Measurements from ENCODE around the gene TAOK3. TPM values are rescaled to one million over a fixed set of nuclear protein-coding genes. Genes with fewer than 3 reads are reported as not detected.

The TAOK3 gene
- total RNA-seq, 1 donor = 27.9 TPM

DNA sequence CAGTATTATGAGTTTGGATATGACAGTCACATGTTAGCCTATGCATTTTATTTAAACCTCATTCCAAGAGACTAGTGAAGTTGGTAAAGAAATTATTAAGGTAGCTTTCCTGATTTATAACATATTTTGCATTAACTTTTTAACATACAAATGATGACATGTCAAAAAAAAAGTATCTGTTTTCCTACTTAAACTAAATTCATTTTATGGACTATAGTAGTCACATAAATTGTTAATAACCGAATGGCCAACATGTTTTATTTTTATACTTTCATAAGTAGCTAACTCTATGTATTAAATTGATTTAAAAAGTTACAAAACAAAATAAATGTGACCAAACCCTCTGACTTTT is 14.7 kb downstream of the TAOK3 start:
- Histone ChIP-seq H3K79me2 (ENCODE audit: insufficient read depth, low read length) (peaks cover 71% of the 10 kb centered on the region), H3K9me3 (ENCODE audit: low read depth, low read length) (no peaks in the 10 kb centered on the region), H4K20me1 (ENCODE audit: insufficient read depth, low read length) (no peaks in the 10 kb centered on the region), H3K4me1 (ENCODE audit: insufficient read depth, low read length) (peaks cover 46% of the 10 kb centered on the region), H3K27ac (ENCODE audit: low read depth, low read length) (peak overlapping the region; percentile 99), H3K4me2 (ENCODE audit: insufficient read depth, low read length) (peak overlapping the region; percentile 69), H3K27me3 (ENCODE audit: insufficient read depth, low read length) (no peaks in the 10 kb centered on the region), H3K36me3 (ENCODE audit: insufficient read depth, low read length) (no peaks in the 10 kb centered on the region), H3K4me3 (ENCODE audit: insufficient read depth, low read length) (no peak overlapping the region), H2AFZ (ENCODE audit: low read length) (no peak overlapping the region)
- TF ChIP-seq CTCF (IDR thresholded peaks at IDR 0.05; ENCODE audit: extremely low read depth, low read depth, low read length) = no peak
- DNase-seq (ENCODE audit: insufficient read length, low spot score, missing footprints) = no peak

DNA sequence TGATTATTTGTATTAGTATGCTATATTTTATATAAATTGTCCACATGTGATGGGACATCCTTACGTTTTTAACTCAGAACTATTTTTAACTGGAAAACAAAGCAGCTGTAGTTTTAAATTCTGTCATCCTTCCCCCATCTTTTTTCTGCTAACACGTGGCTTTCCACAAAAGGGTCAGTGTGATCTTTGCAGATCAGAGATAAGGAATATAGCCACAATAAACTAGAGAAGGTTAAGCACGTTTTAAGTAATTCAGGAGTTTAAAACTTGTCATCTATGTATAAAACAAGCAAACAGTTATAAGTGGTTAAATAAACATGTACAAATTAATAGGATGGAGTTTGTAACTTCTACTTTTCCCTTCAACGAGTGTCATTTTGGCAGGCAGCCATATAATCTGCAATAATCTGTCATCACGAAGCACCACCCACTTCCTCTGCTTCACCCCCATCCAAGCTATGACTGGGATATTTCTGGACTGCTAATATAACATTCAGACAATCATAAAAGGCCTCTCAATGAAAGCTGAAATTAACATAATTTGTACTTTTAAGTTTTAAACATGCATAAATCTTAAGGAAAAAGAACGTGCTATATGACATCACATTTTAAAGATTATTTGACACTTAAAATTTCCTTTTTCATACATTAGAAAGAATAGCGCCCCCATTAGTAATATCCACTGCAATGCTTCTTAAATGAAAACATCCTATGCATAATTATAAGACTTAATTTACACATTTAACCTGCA is 15.3 kb downstream of the TAOK3 start:
- Histone ChIP-seq H3K4me1 (ENCODE audit: insufficient read depth, low read length) (peaks cover 46% of the 10 kb centered on the region), H3K79me2 (ENCODE audit: insufficient read depth, low read length) (peaks cover 72% of the 10 kb centered on the region), H3K27me3 (ENCODE audit: insufficient read depth, low read length) (no peaks in the 10 kb centered on the region), H3K9me3 (ENCODE audit: low read depth, low read length) (no peaks in the 10 kb centered on the region), H2AFZ (ENCODE audit: low read length) (no peak overlapping the region), H3K27ac (ENCODE audit: low read depth, low read length) (peak overlapping the region; percentile 99), H3K4me2 (ENCODE audit: insufficient read depth, low read length) (peak overlapping the region; percentile 69), H3K4me3 (ENCODE audit: insufficient read depth, low read length) (no peak overlapping the region), H3K36me3 (ENCODE audit: insufficient read depth, low read length) (no peaks in the 10 kb centered on the region), H4K20me1 (ENCODE audit: insufficient read depth, low read length) (no peaks in the 10 kb centered on the region)
- DNase-seq (ENCODE audit: insufficient read length, low spot score, missing footprints) = no peak
- no peak for TF ChIP-seq CTCF (IDR thresholded peaks at IDR 0.05; ENCODE audit: extremely low read depth, low read depth, low read length)

DNA sequence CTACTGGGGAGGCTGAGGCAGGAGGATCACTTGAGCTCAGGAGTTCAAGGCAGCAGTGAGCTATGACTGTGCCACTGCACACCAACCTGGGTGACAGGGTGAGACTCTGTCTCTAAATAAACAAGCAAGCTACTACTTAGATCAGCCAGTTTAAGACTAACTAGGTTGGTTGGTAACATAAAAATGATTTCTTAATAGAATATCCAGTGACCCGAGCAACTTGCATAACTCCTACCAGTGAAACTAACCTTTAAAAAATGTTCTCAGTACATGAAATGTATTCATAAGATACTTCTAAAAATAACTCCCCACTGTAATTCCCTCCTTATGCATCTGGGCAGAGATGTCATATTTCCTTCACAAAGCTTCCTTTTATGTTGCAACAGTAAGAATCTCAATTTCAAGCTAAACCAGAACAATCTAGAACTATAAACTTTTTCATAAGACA is 15.9 kb downstream of the TAOK3 start:
- peak overlapping the region; percentile 61 for H2AFZ ChIP-seq (ENCODE audit: low read length)
- peak overlapping the region; percentile 99 for H3K27ac ChIP-seq (ENCODE audit: low read depth, low read length)
- H3K79me2 ChIP-seq (ENCODE audit: insufficient read depth, low read length) = peaks cover 66% of the 10 kb centered on the region
- TF ChIP-seq CTCF (IDR thresholded peaks at IDR 0.05; ENCODE audit: extremely low read depth, low read depth, low read length) = no peak
- no peaks in the 10 kb centered on the region for H4K20me1 ChIP-seq (ENCODE audit: insufficient read depth, low read length)
- peak overlapping the region; percentile 69 for H3K4me2 ChIP-seq (ENCODE audit: insufficient read depth, low read length)
- H3K36me3 ChIP-seq (ENCODE audit: insufficient read depth, low read length) = no peaks in the 10 kb centered on the region
- peaks cover 46% of the 10 kb centered on the region for H3K4me1 ChIP-seq (ENCODE audit: insufficient read depth, low read length)
- no peak overlapping the region for H3K4me3 ChIP-seq (ENCODE audit: insufficient read depth, low read length)
- H3K9me3 ChIP-seq (ENCODE audit: low read depth, low read length) = no peaks in the 10 kb centered on the region
- peak; percentile 94 for DNase-seq (ENCODE audit: insufficient read length, low spot score, missing footprints)
- no peaks in the 10 kb centered on the region for H3K27me3 ChIP-seq (ENCODE audit: insufficient read depth, low read length)

- Histone ChIP-seq H3K27me3 (ENCODE audit: insufficient read depth, low read length) (no peaks in the 10 kb centered on the region), H4K20me1 (ENCODE audit: insufficient read depth, low read length) (no peaks in the 10 kb centered on the region), H3K9me3 (ENCODE audit: low read depth, low read length) (no peaks in the 10 kb centered on the region), H3K79me2 (ENCODE audit: insufficient read depth, low read length) (peaks cover 70% of the 10 kb centered on the region), H3K4me3 (ENCODE audit: insufficient read depth, low read length) (no peak overlapping the region), H3K27ac (ENCODE audit: low read depth, low read length) (peak overlapping the region; percentile 99), H2AFZ (ENCODE audit: low read length) (no peak overlapping the region), H3K4me2 (ENCODE audit: insufficient read depth, low read length) (peak overlapping the region; percentile 49), H3K4me1 (ENCODE audit: insufficient read depth, low read length) (peaks cover 42% of the 10 kb centered on the region), H3K36me3 (ENCODE audit: insufficient read depth, low read length) (no peaks in the 10 kb centered on the region)
- DNase-seq (ENCODE audit: insufficient read length, low spot score, missing footprints) = no peak
- TF ChIP-seq CTCF (IDR thresholded peaks at IDR 0.05; ENCODE audit: extremely low read depth, low read depth, low read length) = no peak
Observed at GRCh38 chr12:118355843-118356242, 16.9 kb downstream of the TAOK3 start.

Data from osteoblast (primary cell).